NB4 (cell line): Measurements from ENCODE around the gene KCTD19.

Source experiments
- DNase-seq: peaks from one replicate; pipeline ENCODE4 v3.0.0; 2010; ENCODE audit warnings: low read depth
- H3K4me3 ChIP-seq: one replicate; pipeline ENCODE4 v1.5.1; 2011; ENCODE audit warnings: mild to moderate bottlenecking, low read depth, low read length, moderate library complexity
- MYC ChIP-seq: IDR thresholded peaks from 2 replicates; pipeline ENCODE4 v1.6.1; 2011; ENCODE audit warnings: low read depth, low read length
- POLR2A ChIP-seq: IDR thresholded peaks from 2 replicates; pipeline ENCODE4 v1.6.1; 2011; ENCODE audit warnings: mild to moderate bottlenecking; ENCODE audit not compliant: insufficient read length; ENCODE audit errors: extremely low read depth
- TF ChIP-seq, protein P1 (sequence below): IDR thresholded peaks from 2 replicates; pipeline ENCODE4 v1.6.1; 2011; ENCODE audit warnings: low read depth, low read length
- TF ChIP-seq, protein P2 (sequence below): IDR thresholded peaks from one replicate; pipeline ENCODE4 v1.5.1; 2012; ENCODE audit warnings: low read depth, low read length

KCTD19 gene

DNA sequence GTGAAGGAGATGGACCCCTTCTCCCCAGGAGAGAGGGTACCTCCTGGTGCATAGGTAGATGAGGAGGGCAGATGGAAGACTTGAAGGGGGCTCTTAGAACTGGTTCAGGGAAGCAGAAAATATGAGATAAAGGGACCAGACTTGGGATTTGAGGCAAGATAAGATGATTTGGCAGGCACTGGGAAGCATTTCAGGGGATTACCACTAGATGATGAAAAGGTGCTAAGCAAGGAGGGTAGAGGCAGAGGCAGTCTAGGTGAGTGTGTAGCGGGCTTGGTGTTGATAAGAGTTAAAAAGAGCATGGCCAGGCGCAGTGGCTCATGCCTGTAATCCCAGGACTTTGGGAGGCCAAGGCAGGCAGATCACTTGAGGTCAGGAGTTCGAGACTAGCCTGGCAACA, 63.3 kb downstream of the KCTD19 start:
- no peak for DNase-seq
- TF ChIP-seq MYC (no peak), POLR2A (no peak)
- TF ChIP-seq, protein P1, sequence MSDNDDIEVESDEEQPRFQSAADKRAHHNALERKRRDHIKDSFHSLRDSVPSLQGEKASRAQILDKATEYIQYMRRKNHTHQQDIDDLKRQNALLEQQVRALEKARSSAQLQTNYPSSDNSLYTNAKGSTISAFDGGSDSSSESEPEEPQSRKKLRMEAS: no peak
- TF ChIP-seq, protein P2, sequence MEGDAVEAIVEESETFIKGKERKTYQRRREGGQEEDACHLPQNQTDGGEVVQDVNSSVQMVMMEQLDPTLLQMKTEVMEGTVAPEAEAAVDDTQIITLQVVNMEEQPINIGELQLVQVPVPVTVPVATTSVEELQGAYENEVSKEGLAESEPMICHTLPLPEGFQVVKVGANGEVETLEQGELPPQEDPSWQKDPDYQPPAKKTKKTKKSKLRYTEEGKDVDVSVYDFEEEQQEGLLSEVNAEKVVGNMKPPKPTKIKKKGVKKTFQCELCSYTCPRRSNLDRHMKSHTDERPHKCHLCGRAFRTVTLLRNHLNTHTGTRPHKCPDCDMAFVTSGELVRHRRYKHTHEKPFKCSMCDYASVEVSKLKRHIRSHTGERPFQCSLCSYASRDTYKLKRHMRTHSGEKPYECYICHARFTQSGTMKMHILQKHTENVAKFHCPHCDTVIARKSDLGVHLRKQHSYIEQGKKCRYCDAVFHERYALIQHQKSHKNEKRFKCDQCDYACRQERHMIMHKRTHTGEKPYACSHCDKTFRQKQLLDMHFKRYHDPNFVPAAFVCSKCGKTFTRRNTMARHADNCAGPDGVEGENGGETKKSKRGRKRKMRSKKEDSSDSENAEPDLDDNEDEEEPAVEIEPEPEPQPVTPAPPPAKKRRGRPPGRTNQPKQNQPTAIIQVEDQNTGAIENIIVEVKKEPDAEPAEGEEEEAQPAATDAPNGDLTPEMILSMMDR: no peak
- H3K4me3 ChIP-seq: no peak overlapping the region

DNA sequence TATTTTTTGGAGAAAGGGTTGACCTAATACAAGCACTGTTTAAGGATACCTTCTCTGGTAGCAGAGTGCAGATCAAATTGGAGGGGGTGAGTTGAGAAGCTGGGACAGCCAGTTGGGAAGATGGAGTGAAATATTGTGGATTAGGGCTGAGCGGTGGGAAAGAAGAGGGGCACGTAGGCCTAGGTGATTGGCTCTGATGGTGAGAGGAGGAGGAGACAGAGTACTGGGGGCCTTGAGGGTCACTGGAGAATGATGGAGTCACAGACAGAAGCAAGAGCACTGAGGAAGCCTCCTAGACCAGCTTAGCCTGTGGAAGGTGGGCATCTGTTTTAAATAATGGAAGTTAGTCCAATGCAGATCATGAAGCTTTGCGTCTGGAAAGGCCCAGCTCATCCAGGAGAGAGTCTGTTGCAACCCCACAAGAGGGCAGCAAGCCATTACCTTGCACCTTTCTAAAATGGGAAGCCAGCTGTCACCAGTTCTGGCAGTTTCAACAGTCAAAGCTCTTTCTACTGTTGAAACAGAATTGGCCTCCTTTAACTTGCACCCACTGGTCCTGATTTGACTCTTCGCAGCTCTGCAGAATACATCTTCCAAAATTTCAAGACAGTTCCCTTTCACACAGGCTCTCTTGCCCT, 66.0 kb downstream of the KCTD19 start:
- DNase-seq: peak; percentile 70
- TF ChIP-seq, protein P2: peak; percentile 59
- no peak for TF ChIP-seq MYC
- H3K4me3 ChIP-seq: no peak overlapping the region

- DNase-seq: no peak
- no peak for TF ChIP-seq MYC
- TF ChIP-seq POLR2A: no peak
- TF ChIP-seq, protein P1: no peak
- TF ChIP-seq, protein P2: no peak
- no peak overlapping the region for H3K4me3 ChIP-seq
These were observed 66.8 kb downstream of the KCTD19 start for GRCh38 chr16:67259705-67260104.

GRCh38 chr16:67258161-67258835, 68.2 kb downstream of the KCTD19 start:
- TF ChIP-seq, protein P2: no peak
- TF ChIP-seq, protein P1: no peak
- TF ChIP-seq POLR2A (no peak), MYC (no peak)
- DNase-seq: no peak
- H3K4me3 ChIP-seq: no peak overlapping the region

GRCh38 chr16:67257486-67258160, 68.9 kb downstream of the KCTD19 start:
- H3K4me3 ChIP-seq: no peak overlapping the region
- no peak for DNase-seq
- TF ChIP-seq, protein P1: no peak
- TF ChIP-seq POLR2A: no peak
- TF ChIP-seq, protein P2: no peak
- TF ChIP-seq MYC: no peak
